HG03571 (cell line): ENCODE results near the gene CMIP.

Experiments used
- ATAC-seq: cut with Tn5 transposase; IDR thresholded peaks from one replicate; pipeline ENCODE4 v1.9.1; 2021; ENCODE audit not compliant: unreplicated experiment

The CMIP gene

DNA sequence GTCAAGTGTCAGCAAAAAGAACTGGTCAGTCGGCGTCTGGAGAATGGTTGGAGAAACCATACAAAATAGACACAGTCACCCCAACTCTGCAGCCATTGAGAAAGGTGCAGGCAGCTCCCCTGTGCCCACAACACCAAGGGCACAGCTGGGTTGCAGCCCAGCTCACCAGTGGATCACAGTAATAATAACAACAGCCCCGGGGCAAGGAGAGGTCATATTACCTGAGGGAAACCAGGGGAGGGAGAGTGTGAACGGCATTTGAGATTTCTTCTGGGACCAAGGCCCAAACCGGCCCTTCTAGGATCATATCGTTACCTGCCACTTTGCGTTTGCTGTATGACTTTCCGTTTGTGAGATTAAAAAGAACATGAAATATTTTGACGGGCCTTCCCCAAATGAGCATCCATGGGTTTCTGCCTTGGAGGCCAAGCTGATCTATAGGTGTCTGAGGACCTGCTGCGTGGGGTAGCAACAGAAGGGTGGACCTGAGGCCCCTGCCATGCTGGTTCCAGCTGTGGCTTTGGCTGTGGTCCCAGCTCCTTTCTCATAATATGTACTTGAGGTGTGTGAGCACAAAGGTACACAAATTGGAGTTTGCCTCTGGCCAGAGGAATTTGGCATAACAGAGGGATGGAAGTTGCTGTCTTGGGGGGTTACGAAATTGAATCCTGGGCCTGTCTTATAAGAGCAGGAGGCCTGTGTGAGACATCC, 154.6 kb downstream of the CMIP start:
- ATAC-seq, result no peak

DNA sequence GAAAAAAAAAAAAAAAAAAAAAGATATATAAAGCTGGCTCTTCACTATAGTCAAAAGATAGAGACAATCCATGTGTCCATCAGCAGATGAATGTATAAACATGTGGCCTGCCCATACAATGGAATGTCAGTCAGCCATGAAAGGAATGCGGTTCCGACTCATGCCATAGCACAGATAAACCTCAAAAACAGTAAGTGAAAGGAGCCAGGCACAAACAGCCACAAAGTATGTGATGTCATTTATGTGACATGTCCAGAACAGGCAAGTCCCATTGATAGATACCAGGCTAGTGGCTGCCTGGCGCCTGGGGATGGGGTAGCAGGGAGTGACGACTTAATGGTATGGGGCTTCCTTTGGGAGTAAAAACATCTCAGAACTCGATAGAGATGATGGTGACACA, 155.7 kb downstream of the CMIP start:
- no peak for ATAC-seq

DNA sequence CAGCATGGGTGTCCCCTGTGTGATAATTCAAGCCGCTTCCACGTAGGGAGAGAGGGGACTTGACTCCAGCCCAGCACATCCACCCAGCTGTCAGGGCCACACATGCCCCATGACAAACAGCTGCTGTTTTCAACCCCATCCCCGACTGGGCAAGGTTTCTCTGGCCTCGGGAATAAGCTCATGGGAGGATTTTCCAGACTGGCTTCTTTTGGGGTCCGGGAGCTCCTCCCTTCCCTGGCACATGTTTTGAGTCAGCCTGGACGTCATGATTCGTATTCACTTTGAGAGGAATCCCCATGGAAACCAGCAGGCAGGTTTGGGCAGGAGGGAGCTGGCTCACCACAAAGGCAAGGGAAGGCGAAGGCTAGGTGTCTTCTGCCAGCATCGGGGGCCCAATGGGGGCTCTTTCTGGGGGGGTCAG, 156.4 kb downstream of the CMIP start:
- no peak for ATAC-seq

DNA sequence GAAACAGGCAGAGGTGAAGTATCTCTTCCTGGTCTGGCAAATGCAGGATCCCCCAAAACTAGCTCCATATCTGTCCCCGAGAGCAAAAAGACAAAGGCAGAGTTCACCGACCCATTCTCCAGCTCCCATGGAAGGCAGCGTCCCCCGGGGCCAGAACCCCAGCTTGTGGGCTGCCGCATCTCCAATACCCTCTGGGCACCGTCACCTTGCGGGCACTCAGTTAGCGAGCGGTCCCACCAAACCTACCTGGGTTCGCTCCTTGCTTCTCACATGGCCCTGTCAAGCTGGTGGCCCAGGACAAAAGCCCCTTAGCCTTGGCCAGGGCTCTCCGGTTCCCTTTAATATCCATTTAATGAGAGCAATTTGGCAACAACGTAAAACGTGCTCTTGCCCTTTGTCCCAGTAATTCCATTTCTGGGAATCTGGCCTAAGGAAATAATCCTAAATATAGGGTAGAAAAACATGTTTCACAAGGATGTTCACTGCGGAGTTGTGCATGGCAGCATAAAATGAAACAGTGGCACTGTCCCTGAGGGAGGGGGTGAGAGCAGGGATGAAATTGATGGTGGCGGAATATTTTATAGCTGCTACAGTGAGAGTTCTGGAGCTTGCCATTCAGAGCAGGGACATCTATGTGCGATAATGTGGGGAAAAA, 157.1 kb downstream of the CMIP start:
- ATAC-seq, result no peak

DNA sequence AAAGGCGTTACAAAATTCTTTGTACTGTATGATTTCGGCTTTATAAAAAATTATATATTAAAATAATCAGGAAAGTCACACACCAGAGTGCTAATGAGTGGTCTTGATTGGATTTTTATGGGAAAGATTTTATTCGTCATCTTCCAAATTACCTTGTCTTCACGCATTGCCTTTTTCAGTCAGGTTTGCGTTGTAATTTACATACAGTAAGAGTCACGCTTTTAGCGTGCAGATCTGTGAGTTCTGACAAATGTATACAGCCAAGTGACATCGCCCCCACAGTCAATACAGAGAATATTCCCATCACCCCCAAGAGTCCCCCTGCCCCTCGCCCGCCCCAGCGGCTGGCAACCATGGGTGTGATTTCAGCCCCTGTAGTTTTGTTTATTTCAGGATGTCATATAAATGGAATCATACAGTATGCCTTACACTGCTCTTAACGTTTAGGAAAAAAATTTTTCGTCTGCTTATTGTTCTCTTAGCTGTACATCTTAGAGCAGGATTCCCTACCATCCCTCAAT, 157.7 kb downstream of the CMIP start:
- no peak for ATAC-seq

DNA sequence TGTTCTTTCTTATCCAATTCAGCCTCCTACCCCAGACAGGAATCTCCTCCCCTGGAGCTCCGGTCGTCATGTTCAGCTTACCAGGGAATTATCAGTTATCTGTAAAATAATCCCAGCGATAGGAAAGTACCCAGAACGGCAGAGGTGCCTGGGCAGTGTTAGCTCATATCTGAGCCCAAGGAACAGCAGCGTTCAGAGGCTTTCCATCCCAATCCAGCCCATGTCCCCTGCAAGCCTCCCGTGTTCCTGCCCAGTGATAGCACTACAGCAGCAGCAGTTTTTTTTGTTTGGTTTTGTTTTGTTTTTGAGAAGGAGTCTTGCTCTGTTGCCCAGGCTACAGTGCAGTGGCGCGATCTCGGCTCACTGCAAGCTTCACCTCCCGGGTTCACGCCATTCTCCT, 158.2 kb downstream of the CMIP start:
- no peak for ATAC-seq

DNA sequence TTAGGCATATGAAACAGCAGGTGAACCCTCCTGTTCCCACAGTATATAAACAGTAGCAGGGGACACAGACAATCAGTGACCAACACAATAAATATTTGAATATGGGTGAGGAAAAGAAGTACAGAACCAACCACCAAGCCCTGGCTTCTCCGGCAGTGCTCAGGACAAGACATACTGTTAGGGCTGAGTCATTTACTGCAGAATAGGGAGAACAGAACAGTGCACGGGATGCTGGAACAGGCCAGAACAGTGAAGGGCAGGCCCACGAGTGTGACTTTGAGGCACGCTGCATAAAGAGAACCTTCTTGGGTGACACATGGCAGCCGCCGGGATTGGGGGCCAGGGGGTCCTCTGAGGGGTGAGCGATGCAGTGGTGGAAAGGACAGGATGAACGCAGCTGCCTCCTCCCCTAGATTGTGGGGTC, 160.4 kb downstream of the CMIP start:
- ATAC-seq, result no peak

DNA sequence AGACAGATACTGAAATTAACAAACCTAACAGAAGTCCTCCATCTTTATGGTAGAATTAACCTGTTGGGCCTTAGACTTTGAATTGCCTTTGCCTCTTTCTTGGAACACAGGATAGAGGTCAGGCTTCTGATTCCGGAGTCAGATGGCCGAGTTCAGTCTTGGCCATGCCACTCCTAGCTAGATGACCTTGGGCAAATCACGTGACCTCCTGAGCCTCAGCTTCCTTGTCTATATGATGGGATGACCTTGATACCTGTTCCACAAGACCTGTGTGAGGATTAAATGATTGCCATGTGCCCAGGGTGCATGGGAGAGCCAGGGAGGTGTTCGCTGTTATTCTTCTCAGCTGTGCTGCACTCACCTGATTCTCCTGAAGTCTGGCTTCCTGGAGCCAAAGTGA, 161.4 kb downstream of the CMIP start:
- ATAC-seq, result no peak

DNA sequence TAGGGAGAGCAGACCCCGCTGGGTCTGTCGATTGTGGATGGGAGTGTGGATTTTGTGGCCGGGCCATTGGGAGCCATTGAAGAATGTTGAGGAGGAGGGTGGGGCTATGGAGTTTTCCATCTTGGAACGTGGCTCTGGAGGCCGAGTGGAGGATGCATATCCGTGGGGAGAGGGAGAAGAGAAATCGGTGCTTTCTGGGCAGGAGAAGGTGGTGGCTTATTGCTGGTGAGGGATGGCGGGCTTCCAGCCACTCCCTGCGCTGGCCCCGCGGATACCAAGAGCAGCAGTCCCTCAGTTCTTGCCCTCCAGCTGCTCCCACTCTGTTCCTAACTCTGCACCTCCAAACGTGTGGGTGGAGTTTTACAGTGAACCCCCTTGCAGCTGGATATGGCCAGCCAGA, 162.4 kb downstream of the CMIP start:
- ATAC-seq, result no peak

DNA sequence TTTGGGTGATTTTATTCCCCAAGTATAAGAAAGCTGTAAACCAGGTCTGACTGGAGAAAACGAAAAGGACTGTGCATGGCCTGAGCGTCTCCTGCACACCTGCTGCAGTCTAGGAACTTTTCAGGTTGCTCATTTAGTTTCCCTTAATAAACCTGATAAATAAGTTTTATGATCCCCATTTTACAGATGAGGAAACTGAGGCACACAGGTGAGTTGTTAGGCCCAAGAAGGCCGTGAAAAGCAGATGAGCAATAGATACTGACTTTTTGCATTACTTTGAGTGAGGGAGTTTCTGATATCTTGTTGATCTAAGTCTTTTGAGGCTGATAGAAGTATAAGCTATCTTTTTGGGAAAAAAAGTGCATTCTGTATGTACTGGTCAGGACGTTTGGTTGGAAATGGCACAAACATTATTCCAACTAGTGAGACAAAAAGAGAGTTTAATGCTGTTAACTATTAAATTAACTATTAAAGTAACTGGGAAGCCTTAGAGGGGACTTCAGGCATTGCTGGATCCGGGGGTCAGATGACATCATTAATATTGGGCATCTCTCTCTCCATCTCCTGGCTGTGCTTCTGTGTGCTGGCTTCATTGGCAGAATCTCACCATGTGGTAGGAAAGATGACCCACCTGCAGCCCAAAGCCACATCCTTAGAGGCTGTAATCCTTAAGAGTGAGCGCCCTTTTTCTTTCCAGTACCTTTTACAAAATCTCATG, 163.4 kb downstream of the CMIP start:
- ATAC-seq, result no peak

DNA sequence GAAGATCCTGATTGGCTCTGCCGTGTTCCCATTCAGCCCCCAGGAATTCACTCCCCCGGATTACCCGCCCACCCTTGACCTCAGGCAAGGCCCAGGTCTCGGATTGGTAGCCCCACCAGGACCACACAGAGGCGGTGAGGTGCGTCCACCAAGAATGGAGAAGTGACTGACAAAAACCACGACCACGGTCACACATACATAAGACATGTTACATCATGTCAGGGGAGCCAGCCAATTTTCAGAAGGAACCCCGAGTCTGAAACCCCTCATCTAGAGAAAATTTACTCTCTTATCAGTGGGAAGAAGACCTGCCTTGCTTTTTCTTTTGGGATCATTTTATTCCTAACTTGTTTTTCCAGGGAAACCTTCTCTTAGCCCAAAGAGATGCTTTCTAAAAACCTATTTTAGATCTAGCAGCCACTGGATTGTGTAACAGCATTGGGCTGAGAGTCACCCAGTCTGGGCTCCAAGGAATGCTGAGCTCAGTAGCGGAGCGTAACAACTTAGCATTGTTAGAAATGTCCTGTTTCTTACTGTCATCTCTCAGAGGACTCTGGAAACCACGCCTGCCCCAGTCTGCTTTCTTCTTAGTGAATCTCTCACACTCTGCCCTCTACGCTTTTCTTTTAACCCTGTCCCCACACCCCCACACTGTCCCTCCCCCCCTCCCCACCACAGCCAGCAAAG, 164.1 kb downstream of the CMIP start:
- no peak for ATAC-seq

DNA sequence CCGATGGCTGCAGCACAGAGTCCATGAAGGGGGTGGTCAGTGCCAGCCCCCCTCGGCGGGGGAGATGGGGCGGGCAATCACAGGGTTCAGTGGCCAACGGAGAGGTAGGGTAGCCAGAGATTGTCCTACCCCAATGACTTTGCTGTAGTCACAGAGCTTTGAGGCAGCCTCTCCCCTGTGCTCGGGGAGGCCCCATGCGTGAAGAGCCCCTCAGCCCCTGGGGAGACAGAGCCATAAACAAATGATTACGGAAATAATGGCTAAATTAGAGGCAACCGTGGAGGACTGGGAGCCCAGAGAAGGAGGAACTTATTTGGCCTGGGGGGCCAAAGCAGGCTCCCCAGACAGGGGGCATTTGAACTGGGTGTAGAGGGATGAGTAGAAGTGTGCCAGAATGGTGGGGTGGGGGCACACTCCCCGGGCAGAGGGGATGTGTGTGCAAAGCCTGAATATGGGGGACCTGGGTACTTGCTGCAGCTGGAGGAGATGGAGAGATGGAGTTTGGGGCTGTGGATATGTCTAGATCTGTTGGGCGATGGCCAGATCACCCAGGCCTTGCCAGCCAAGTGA, 164.8 kb downstream of the CMIP start:
- ATAC-seq, result no peak

DNA sequence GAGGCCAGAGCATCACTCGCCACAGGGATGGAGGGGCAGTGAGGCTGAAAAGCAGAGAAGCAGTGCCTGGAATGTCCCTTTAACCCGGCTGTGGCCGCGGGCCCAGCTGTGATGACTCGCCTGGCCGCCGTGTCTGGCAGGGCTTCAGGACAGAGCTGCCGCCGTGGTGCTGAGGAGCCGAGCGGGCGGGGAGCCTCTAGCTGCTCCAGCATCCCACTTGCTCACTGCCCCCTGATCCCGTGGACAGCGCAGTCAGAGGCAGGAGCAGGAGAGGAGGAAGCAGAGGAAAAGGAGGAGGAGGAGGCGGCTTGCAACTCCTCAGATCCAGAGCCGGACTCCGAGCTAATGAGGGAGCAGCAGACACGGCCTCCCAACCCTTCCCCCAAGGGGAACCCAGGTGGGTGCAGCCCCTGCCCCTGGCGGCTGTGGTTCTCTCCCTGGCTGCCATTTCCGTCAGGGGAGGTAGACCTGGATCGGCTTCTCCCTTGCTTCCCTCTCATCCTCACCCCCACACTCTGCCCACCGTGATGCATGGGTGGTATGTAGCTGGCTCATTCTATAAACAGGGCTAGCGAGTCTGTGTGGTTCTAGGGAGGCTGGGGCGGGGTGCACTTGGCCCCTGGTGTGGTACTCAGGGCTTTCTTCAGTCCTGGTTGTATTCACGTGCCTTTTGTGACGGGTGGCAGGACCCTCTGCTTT, 165.7 kb downstream of the CMIP start:
- no peak for ATAC-seq

DNA sequence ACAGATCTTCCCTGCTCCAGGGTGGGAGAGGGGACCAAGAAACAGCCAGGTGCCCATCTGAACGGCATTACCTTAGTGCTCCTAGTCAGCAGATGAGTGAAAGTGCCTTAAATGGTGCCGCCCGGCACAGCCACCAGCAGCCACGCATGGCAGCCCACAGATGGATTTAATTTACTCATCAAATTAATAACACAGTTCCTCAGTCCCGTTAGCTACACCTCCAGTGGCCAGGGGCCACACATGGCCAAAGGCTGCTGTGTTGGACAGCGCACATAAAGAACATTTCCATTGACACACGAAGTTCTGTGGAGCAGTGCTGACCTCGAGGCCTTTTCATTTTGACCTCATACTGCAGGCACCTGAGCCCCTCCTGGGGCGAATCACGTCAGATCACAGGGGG, 166.3 kb downstream of the CMIP start:
- ATAC-seq, result no peak

DNA sequence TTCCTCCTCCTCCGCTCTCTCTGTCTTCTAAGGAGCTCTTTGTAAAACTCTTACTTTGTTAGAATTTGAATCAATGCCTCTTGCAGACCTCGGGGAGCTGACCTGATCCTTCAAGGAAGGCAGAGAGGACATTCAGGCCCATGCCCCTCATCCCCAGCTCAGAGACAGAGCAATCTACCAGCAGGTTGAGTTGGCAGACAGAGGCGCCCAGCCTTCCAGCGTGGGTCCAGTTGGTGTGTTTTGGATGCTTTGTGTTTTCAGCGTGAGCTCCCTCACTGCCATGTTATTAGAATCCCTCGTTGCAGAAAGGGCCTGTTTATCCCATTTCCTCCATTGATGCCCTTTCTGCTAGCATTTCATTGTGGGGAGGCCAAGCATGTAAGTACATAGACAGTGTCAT, 167.1 kb downstream of the CMIP start:
- no peak for ATAC-seq

DNA sequence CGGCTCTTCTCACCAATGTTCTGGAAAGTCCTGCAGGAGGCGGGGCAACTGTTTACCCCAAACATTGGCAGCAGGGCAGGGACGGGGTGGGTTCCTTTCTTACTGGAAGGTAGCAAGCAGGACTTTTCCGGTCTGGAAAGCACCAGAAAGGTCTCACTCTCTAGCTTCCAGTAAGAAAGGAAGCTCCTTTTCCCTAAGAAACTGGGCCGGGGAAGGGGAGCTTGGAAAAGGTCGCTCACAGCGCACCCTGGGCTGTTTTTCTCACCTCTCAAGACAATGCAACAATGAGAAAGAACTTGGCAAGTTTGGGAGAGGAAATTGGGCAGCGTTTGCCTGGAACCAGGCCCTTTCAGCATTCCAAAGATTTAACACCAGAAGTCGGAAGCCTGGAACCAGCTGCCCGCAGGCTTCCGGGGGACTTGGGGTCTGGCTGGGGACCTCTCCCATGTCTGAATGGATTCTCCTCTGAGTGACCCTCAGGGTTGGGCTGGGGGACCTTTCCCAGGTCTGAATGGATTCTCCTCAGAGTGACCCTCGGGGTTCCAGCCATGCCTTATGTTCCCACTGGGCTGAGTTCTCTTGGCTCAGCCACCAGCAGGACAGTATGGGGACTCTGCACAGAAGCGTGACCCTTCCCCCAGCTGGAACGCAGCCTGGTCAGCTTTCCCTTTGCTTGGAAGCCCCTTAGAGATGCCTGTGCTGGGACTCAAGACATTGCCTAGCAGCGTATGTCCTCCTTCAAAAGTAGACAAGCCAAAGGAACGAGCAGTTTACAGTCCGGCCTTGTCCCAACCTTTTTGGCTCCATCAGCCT, 167.9 kb downstream of the CMIP start:
- no peak for ATAC-seq

DNA sequence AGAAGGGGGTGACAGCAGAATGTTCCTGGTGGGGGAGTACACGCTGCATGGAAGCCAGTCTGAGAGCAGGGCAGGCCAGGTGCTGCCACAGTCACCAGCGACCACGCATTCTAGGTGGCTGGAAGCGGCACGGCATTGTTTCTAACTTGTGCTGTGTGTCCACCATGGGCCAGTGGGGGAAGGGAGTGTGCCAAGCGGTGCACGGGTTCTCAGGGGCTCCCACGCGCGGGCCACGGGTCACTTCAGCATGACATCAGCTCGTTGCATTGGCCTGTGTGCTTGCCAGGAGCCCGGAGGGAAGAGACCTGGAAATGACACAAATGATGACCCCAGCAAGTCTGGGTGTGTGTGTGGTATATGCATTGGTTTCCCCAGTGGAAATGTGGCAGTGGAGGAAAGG, 169.6 kb downstream of the CMIP start:
- ATAC-seq, result no peak

DNA sequence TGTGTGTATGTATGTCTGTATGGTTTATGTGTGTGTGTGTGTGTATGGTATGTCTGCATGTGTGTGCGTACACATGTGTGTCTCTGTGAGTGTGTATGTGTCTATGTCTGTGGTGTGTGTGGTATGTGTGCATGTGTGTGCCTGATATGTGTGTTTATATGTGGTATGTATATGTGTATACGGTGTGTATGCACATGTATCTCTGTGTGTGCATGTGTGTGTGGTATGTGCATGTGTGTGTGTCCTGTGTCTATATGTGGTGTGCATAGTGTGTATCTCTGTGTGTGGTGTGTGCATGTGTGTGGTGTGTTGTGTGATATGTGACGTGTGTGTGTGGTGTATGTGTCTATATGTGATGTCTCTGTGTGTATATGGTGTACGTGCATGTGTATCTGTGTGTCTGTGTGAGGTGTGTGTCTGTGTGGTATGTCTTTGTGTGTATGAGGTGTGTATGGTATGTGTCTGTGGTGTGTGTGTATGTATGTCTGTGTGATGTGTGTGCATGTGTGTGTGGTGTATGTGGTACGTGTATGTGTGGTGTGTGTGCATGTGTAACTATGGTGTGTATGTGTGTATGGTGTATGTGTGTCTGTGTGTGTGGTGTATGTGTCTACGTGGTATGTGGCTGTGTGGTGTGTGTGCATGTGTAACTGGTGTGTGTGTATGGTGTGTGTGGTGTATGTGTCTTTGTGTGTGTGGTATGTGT, 170.2 kb downstream of the CMIP start:
- ATAC-seq, result no peak

DNA sequence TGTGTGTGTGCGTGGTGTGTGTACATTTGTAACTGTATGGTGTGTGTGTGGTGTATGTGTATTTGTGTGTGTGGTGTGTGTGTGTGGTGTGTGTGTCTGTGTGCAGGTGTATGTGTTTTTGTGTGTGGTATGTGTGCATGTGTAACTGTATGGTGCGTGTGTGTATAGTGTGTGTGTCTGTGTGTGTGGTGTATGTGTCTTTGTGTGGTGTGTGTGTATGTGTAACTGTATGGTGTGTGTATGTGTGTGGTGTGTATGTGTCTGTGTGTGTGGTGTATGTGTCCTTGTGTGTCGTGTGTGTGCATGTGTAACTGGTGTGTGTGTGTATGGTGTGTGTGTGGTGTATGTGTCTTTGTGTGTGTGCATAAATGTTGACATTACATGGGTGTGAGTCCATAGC, 170.8 kb downstream of the CMIP start:
- ATAC-seq, result no peak
